Measurements from ENCODE around the gene FSTL4. TPM values are rescaled to one million over a fixed set of nuclear protein-coding genes. Genes with fewer than 3 reads are reported as not detected.

The FSTL4 gene
- total and polyA plus RNA-seq, 12 donors, result 0.48 to 5.2 (median 2.3) TPM

GRCh38 chr5:133430095-133430494, 182.2 kb downstream of the FSTL4 start:
- TF ChIP-seq POLR2A (IDR thresholded peaks at IDR 0.05) (no peak), CTCF (IDR thresholded peaks at IDR 0.05) (no peak)
- H3K27ac ChIP-seq, result no peak overlapping the region
- H3K4me3 ChIP-seq, result no peak overlapping the region
- DNase-seq, result no peak
- no peaks in the 10 kb centered on the region for H3K27me3 ChIP-seq
- no peaks in the 10 kb centered on the region for H3K36me3 ChIP-seq (replicated peaks in 1 of 2)
- no peaks in the 10 kb centered on the region for H3K4me1 ChIP-seq (replicated peaks in 1 of 2)
- intact Hi-C loops (cut with DNase I), result no loop called here
- H3K9me3 ChIP-seq (replicated peaks in 1 of 3), result no peaks in the 10 kb centered on the region

- Histone ChIP-seq H3K9me3 (replicated peaks in 1 of 3) (no peaks in the 10 kb centered on the region), H3K4me3 (no peak overlapping the region), H3K27ac (no peak overlapping the region), H3K4me1 (replicated peaks in 1 of 2) (no peaks in the 10 kb centered on the region), H3K27me3 (no peaks in the 10 kb centered on the region), H3K36me3 (replicated peaks in 1 of 2) (no peaks in the 10 kb centered on the region)
- TF ChIP-seq CTCF (IDR thresholded peaks at IDR 0.05), result no peak
- intact Hi-C loops (cut with DNase I), result loop anchor here in 1 of 2 donors (10.0 kb wide), 1 partner anchor 436 kb away; no protein-coding TSS in a partner anchor
- DNase-seq, result peak in 1 of 7 donors; percentile 23
- WGBS, 4 donors, result 81 to 93% (median 85%) methylated on average over 5 to 6 of the region's 6 CpGs
These were observed 183.3 kb downstream of the FSTL4 start for GRCh38 chr5:133429046-133429445.

GRCh38 chr5:133428072-133428660, 184.2 kb downstream of the FSTL4 start:
- 82 to 91% (median 88%) methylated on average over 3 to 4 of the region's 4 CpGs for WGBS, 4 donors
- no peak overlapping the region for H3K27ac ChIP-seq
- H3K27me3 ChIP-seq, result no peaks in the 10 kb centered on the region
- H3K4me3 ChIP-seq, result no peak overlapping the region
- intact Hi-C loops (cut with DNase I), result loop anchor here in 1 of 2 donors (10.0 kb wide), 1 partner anchor 437 kb away; no protein-coding TSS in a partner anchor
- H3K4me1 ChIP-seq (replicated peaks in 1 of 2), result no peaks in the 10 kb centered on the region
- H3K36me3 ChIP-seq (replicated peaks in 1 of 2), result no peaks in the 10 kb centered on the region
- no peak for TF ChIP-seq CTCF (IDR thresholded peaks at IDR 0.05)
- no peak for TF ChIP-seq POLR2A (IDR thresholded peaks at IDR 0.05)
- no peaks in the 10 kb centered on the region for H3K9me3 ChIP-seq (replicated peaks in 1 of 3)
- peak in 1 of 7 donors; percentile 21 for DNase-seq

GRCh38 chr5:133427121-133427777, 185.1 kb downstream of the FSTL4 start:
- TF ChIP-seq POLR2A (IDR thresholded peaks at IDR 0.05) (no peak), CTCF (IDR thresholded peaks at IDR 0.05) (no peak)
- peak in 1 of 7 donors; percentile 23 for DNase-seq
- H3K36me3 ChIP-seq (replicated peaks in 1 of 2), result no peaks in the 10 kb centered on the region
- no peak overlapping the region for H3K4me3 ChIP-seq
- intact Hi-C loops (cut with DNase I), result loop anchor here in 1 of 2 donors (10.0 kb wide), 1 partner anchor 438 kb away; no protein-coding TSS in a partner anchor
- H3K4me1 ChIP-seq (replicated peaks in 1 of 2), result no peaks in the 10 kb centered on the region
- no peaks in the 10 kb centered on the region for H3K9me3 ChIP-seq (replicated peaks in 1 of 3)
- 81 to 88% (median 85%) methylated on average over 11 of the region's 11 CpGs for WGBS, 4 donors
- H3K27me3 ChIP-seq, result no peaks in the 10 kb centered on the region
- no peak overlapping the region for H3K27ac ChIP-seq
